ENCODE data around the gene FAM241A. TPM values are rescaled to one million over a fixed set of nuclear protein-coding genes. Genes with fewer than 3 reads are reported as not detected.
"Not testable (repeated sequence)": the region's sequence is repeated elsewhere in the genome, so short reads cannot be mapped to it uniquely, and the experiment has no call there.

Gene FAM241A
- total RNA-seq, 6 experiments from 2014 or later: 0.99 to 3.5 (median 2.1) TPM

DNA sequence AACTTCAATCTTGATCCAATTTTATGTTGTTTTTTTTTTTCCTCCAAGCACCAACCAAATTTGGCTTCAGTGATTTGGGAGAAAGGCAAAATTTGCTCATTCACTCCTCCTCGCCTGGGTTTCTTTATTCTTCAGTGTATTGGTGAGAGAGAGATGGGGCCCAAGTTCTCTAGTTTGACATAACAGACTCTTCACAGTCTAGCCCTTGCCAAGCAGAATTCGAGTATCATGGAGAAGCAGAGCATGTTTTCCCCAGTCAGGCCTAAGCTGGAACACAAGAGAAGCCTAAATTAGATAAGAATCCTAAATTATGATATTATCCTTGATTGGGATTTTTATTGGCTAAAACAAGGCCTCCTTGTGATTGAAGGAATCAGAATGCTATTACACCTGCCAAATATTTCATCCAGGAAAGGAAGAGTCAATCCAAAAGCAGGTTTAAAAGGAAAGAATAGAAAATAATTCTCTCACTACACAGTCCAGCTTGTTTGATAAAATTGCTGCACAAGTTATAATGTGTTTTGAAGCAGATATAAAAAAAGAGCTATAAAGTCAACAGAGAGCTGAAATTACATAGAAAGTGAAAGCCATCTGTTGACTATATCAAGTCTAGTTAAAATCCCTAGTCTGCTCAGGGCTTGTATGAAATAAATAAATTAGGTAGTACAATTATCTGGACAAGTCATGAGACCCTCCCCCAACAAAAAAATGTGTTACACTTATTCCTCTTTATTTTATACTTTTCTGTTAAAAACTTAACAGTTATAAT lies 39.9 kb upstream of the FAM241A start:
- Histone ChIP-seq H3K36me3 (no peaks in the 10 kb centered on the region), H3K27ac (no peak overlapping the region), H3K27me3 (no peaks in the 10 kb centered on the region), H3K9me3 (no peaks in the 10 kb centered on the region), H3K4me3 (no peak overlapping the region), H3K4me1 (peaks cover 0 to 6% (median 0%) of the 10 kb centered on the region in 4 donors)
- WGBS (ENCODE audit: insufficient coverage, low coverage, low lambda C conversion rate, missing lambda C conversion rate): 85% methylated on average over 2 of the region's 2 CpGs
- DNase-seq: no peak
- ATAC-seq: no peak
- intact Hi-C loops (cut with DNase I): loop anchor here in 1 of 2 donors (10.0 kb wide), 1 partner anchor 129 kb away; the partner anchor contains the start of gene AP1AR
- TF ChIP-seq CTCF (IDR thresholded peaks at IDR 0.05): no peak
- TF ChIP-seq POLR2A (IDR thresholded peaks at IDR 0.05): no peak

DNA sequence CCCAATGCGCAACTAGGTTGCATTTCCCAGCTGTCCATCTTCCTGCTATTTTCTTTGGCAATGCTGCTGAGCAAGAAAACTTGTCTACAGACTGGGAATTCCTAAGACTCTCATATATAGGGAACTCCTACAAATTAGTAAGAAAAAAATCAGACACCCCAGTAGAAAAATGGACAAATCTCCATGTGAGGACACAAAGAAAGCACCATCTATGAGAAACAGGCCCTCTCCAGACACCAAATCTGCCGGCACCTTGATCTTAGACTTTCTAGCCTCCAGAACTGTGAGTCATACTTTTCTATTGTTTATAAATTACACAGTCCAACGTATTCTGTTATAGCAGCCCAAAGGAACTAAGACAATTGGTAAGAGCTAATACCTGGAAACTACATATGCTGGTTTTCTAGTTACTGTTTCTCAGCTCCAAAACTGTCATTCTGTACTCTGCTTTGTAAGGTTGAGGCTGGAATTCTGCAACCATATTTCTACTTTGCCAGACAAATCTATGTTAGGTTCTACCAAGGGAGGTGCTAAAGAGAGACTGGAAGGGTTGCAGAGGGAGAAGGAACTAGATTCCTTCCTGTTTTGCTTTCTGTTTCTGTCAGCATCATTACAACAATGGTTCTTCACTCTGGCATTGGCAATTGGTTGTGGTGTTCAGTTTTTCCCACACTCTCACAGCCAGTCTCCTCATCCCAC lies 35.7 kb upstream of the FAM241A start:
- Histone ChIP-seq H3K9me3 (no peaks in the 10 kb centered on the region), H3K36me3 (no peaks in the 10 kb centered on the region), H3K4me1 (peaks cover 0 to 19% (median 0%) of the 10 kb centered on the region in 4 donors), H3K27ac (no peak overlapping the region), H3K4me3 (no peak overlapping the region), H3K27me3 (no peaks in the 10 kb centered on the region)
- DNase-seq: no peak
- peak in 2 of 4 donors; percentile 4 to 15 for ATAC-seq
- TF ChIP-seq CTCF (IDR thresholded peaks at IDR 0.05) (no peak), POLR2A (IDR thresholded peaks at IDR 0.05) (no peak)
- intact Hi-C loops (cut with DNase I): loop anchor here in 1 of 2 donors (10.0 kb wide), 1 partner anchor 125 kb away; the partner anchor contains the start of gene AP1AR
- WGBS (ENCODE audit: insufficient coverage, low coverage, low lambda C conversion rate, missing lambda C conversion rate): 56% methylated on average over 3 of the region's 3 CpGs

DNA sequence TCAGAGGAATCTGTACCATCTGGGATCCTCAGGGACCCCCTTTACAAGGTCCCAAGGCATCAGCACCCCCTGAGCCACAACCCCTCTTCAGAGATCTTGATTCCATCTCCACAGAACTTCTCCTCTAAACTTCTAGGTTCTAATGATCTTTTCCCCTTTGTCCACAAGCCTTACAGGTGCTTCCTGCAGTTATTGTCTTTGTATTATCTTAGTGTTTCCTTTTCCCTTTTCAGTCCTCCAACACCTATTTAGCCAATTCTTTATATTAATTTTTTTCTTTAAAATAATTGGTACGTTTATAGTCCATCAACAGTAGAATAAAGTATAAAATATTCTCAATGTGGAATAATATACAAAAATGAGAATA lies 35.2 kb upstream of the FAM241A start:
- no peak overlapping the region for H3K27ac ChIP-seq
- peaks cover 0 to 19% (median 0%) of the 10 kb centered on the region in 4 donors for H3K4me1 ChIP-seq
- intact Hi-C loops (cut with DNase I): no loop called here
- no peaks in the 10 kb centered on the region for H3K27me3 ChIP-seq
- H3K4me3 ChIP-seq: no peak overlapping the region
- WGBS (ENCODE audit: insufficient coverage, low coverage, low lambda C conversion rate, missing lambda C conversion rate): 60% methylated on average over 1 of the region's 1 CpG
- TF ChIP-seq CTCF (IDR thresholded peaks at IDR 0.05): no peak
- TF ChIP-seq POLR2A (IDR thresholded peaks at IDR 0.05): no peak
- ATAC-seq: no peak
- no peaks in the 10 kb centered on the region for H3K9me3 ChIP-seq
- DNase-seq: no peak
- H3K36me3 ChIP-seq: no peaks in the 10 kb centered on the region

- no peak overlapping the region for H3K27ac ChIP-seq
- TF ChIP-seq CTCF (IDR thresholded peaks at IDR 0.05) (no peak), POLR2A (IDR thresholded peaks at IDR 0.05) (no peak)
- intact Hi-C loops (cut with DNase I): no loop called here
These were observed 33.9 kb upstream of the FAM241A start for GRCh38 chr4:112111306-112111705.

GRCh38 chr4:112112095-112112494 lies 33.2 kb upstream of the FAM241A start:
- H3K36me3 ChIP-seq; DNase-seq; H3K9me3 ChIP-seq; H3K4me3 ChIP-seq; ATAC-seq; H3K27me3 ChIP-seq; intact Hi-C loops (cut with DNase I): not testable (repeated sequence)
- 96% methylated on average over 7 of the region's 7 CpGs for WGBS (ENCODE audit: insufficient coverage, low coverage, low lambda C conversion rate, missing lambda C conversion rate)
- H3K4me1 ChIP-seq: peaks cover 0 to 19% (median 0%) of the 10 kb centered on the region in 4 donors
- peak overlapping the region; percentile 30 to 70 (median 63) for H3K27ac ChIP-seq

More at GRCh38 chr4:112111306-112111705, 33.9 kb upstream of the FAM241A start:
- WGBS (ENCODE audit: insufficient coverage, low coverage, low lambda C conversion rate, missing lambda C conversion rate): 100% methylated on average over 1 of the region's 1 CpG
- ATAC-seq (no peak), DNase-seq (no peak)
- H3K4me3 ChIP-seq: no peak overlapping the region
- H3K36me3 ChIP-seq: no peaks in the 10 kb centered on the region
- H3K4me1 ChIP-seq: peaks cover 0 to 19% (median 0%) of the 10 kb centered on the region in 4 donors
- H3K9me3 ChIP-seq: no peaks in the 10 kb centered on the region
- no peaks in the 10 kb centered on the region for H3K27me3 ChIP-seq

All from right lobe of liver (tissue), 6 donors.